IMR-90 (cell line): ENCODE measurements around the gene TRIP4.

Source experiments
- BHLHE40 ChIP-seq: fragments of 150-350 bp; IDR thresholded peaks from 2 replicates; pipeline ENCODE4 v1.6.1; 2016; ENCODE audit warnings: mild to moderate bottlenecking, low read depth, low read length
- CEBPB ChIP-seq: IDR thresholded peaks from 2 replicates; pipeline ENCODE4 v1.6.1; 2012; ENCODE audit warnings: low read depth, low read length, improper control_type of control experiment
- FOS ChIP-seq: fragments of 150-350 bp; IDR thresholded peaks from 2 replicates; pipeline ENCODE4 v1.6.1; 2016; ENCODE audit warnings: low read depth, low read length
- MXI1 ChIP-seq: IDR thresholded peaks from 2 replicates; pipeline ENCODE4 v1.6.1; 2012; ENCODE audit warnings: low read depth, mild to moderate bottlenecking, low read length, moderate library complexity, borderline replicate concordance
- NFE2L2 ChIP-seq: fragments of 150-350 bp; IDR thresholded peaks from 2 replicates; pipeline ENCODE4 v1.6.1; 2016; ENCODE audit warnings: low read depth, mild to moderate bottlenecking, low read length
- POLR2A ChIP-seq: IDR thresholded peaks from 2 replicates; pipeline ENCODE4 v1.6.1; 2012; ENCODE audit warnings: mild to moderate bottlenecking, low read depth, low read length
- RAD21 ChIP-seq: IDR thresholded peaks from 2 replicates; pipeline ENCODE4 v1.6.1; 2012; ENCODE audit warnings: low read length, improper control_type of control experiment
- RCOR1 ChIP-seq: IDR thresholded peaks from 2 replicates; pipeline ENCODE4 v1.6.1; 2012; ENCODE audit warnings: mild to moderate bottlenecking, low read length, improper control_type of control experiment; ENCODE audit not compliant: insufficient replicate concordance
- RFX5 ChIP-seq: IDR thresholded peaks from 2 replicates; pipeline ENCODE4 v1.8.0; 2012; ENCODE audit warnings: low read depth, mild to moderate bottlenecking, low read length, moderate library complexity
- SMC3 ChIP-seq: fragments of 150-350 bp; IDR thresholded peaks from 2 replicates; pipeline ENCODE4 v1.6.1; 2016; ENCODE audit warnings: low read depth, mild to moderate bottlenecking, antibody characterized with exemption, low read length, moderate library complexity
- TF ChIP-seq, protein P1 (sequence below): conservative IDR thresholded peaks from 2 replicates; pipeline ENCODE4 v1.5.1; 2012; ENCODE audit warnings: mild to moderate bottlenecking, low read depth, low read length, improper control_type of control experiment
- TF ChIP-seq, protein P2 (sequence below): fragments of 150-350 bp; IDR thresholded peaks from 2 replicates; pipeline ENCODE4 v1.6.1; 2017; ENCODE audit warnings: mild to moderate bottlenecking, antibody characterized with exemption, low read length, low read depth
- TF ChIP-seq, protein P3 (sequence below): fragments of 150-350 bp; IDR thresholded peaks from 2 replicates; pipeline ENCODE4 v1.6.1; 2016; ENCODE audit warnings: low read depth, mild to moderate bottlenecking, low read length, moderate library complexity, borderline replicate concordance

DNA sequence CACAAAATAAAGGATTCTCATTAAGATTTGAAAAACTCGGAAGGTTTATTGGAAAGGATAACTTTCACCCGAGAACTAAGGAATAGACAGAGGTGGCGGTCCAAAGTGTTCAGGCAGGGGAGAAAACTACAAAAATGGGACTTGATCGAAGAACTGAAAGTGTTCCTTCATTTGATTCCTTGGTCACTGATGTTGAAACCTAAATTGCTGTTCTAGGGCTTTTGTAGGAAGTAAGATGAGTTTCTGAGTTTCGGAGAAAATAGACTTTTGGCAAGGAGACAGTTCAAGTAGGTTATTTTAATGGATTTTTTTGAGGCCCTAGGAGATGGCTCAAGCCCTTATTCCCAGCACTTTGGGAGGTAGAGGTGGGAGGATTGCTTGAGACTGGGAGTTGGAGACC, 1.4 kb downstream of the TRIP4 start:
- TF ChIP-seq POLR2A (no peak), CEBPB (no peak), RFX5 (no peak), BHLHE40 (no peak), MXI1 (no peak), RAD21 (no peak), FOS (no peak), RCOR1 (no peak), SMC3 (no peak), NFE2L2 (no peak)
- TF ChIP-seq, protein P1, sequence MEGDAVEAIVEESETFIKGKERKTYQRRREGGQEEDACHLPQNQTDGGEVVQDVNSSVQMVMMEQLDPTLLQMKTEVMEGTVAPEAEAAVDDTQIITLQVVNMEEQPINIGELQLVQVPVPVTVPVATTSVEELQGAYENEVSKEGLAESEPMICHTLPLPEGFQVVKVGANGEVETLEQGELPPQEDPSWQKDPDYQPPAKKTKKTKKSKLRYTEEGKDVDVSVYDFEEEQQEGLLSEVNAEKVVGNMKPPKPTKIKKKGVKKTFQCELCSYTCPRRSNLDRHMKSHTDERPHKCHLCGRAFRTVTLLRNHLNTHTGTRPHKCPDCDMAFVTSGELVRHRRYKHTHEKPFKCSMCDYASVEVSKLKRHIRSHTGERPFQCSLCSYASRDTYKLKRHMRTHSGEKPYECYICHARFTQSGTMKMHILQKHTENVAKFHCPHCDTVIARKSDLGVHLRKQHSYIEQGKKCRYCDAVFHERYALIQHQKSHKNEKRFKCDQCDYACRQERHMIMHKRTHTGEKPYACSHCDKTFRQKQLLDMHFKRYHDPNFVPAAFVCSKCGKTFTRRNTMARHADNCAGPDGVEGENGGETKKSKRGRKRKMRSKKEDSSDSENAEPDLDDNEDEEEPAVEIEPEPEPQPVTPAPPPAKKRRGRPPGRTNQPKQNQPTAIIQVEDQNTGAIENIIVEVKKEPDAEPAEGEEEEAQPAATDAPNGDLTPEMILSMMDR, result no peak
- TF ChIP-seq, protein P2, sequence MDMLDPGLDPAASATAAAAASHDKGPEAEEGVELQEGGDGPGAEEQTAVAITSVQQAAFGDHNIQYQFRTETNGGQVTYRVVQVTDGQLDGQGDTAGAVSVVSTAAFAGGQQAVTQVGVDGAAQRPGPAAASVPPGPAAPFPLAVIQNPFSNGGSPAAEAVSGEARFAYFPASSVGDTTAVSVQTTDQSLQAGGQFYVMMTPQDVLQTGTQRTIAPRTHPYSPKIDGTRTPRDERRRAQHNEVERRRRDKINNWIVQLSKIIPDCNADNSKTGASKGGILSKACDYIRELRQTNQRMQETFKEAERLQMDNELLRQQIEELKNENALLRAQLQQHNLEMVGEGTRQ, result no peak
- TF ChIP-seq, protein P3, sequence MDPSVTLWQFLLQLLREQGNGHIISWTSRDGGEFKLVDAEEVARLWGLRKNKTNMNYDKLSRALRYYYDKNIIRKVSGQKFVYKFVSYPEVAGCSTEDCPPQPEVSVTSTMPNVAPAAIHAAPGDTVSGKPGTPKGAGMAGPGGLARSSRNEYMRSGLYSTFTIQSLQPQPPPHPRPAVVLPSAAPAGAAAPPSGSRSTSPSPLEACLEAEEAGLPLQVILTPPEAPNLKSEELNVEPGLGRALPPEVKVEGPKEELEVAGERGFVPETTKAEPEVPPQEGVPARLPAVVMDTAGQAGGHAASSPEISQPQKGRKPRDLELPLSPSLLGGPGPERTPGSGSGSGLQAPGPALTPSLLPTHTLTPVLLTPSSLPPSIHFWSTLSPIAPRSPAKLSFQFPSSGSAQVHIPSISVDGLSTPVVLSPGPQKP, result no peak
